GM21367 (cell line): ENCODE results near the gene OR2A7.
"Not testable (repeated sequence)": the region's sequence is repeated elsewhere in the genome, so short reads cannot be mapped to it uniquely, and the experiment has no call there.

Experiments
- ATAC-seq: cut with Tn5 transposase; IDR thresholded peaks from one replicate; pipeline ENCODE4 v1.9.1; 2021; ENCODE audit not compliant: unreplicated experiment

OR2A7 gene

GRCh38 chr7:144264692-144265091 is at the start of gene OR2A7:
Gene OR2A7, minus strand, starts transcription at chr7:144264792. Its CDS starts 5,164 bp downstream, at chr7:144259628.
- not testable (repeated sequence) for ATAC-seq

- not testable (repeated sequence) for ATAC-seq
Measured at GRCh38 chr7:144311872-144312469, 47.4 kb upstream of the OR2A7 start, which contains the start of gene OR2A1. Gene OR2A1, plus strand, starts transcription at chr7:144312419. Its CDS starts 5,706 bp downstream, at chr7:144318125.

- not testable (repeated sequence) for ATAC-seq
Measured at GRCh38 chr7:144311218-144311617, 46.6 kb upstream of the OR2A7 start.

GRCh38 chr7:144309702-144310101 is 45.1 kb upstream of the OR2A7 start:
- ATAC-seq = not testable (repeated sequence)

- not testable (repeated sequence) for ATAC-seq
Measured at GRCh38 chr7:144305156-144305555, 40.6 kb upstream of the OR2A7 start.

- ATAC-seq = not testable (repeated sequence)
Measured at GRCh38 chr7:144303607-144304006, 39.0 kb upstream of the OR2A7 start.

GRCh38 chr7:144302578-144303303 is 38.1 kb upstream of the OR2A7 start:
- not testable (repeated sequence) for ATAC-seq

- peak; percentile 69 for ATAC-seq
Measured at GRCh38 chr7:144293794-144294499, 29.4 kb upstream of the OR2A7 start.

GRCh38 chr7:144292384-144293161 is 28.0 kb upstream of the OR2A7 start:
- not testable (repeated sequence) for ATAC-seq

GRCh38 chr7:144291607-144292006 is 27.0 kb upstream of the OR2A7 start:
- not testable (repeated sequence) for ATAC-seq

GRCh38 chr7:144287171-144287784 is 22.7 kb upstream of the OR2A7 start:
- not testable (repeated sequence) for ATAC-seq

- not testable (repeated sequence) for ATAC-seq
Measured at GRCh38 chr7:144283716-144284115, 19.1 kb upstream of the OR2A7 start.

GRCh38 chr7:144282490-144282889 is 17.9 kb upstream of the OR2A7 start:
- not testable (repeated sequence) for ATAC-seq

GRCh38 chr7:144281981-144282380 is 17.4 kb upstream of the OR2A7 start:
- not testable (repeated sequence) for ATAC-seq

- not testable (repeated sequence) for ATAC-seq
Measured at GRCh38 chr7:144280010-144280409, 15.4 kb upstream of the OR2A7 start.

GRCh38 chr7:144275281-144275680 is 10.7 kb upstream of the OR2A7 start:
- ATAC-seq = not testable (repeated sequence)

GRCh38 chr7:144269188-144269587 is 4.6 kb upstream of the OR2A7 start, which contains the start of gene CTAGE8:
Gene CTAGE8, minus strand, starts transcription at chr7:144269288. Its CDS starts 38 bp downstream, at chr7:144269250.
- not testable (repeated sequence) for ATAC-seq

- not testable (repeated sequence) for ATAC-seq
Measured at GRCh38 chr7:144262128-144262527, 2.5 kb downstream of the OR2A7 start.

GRCh38 chr7:144259067-144259466 is 5.5 kb downstream of the OR2A7 start:
- ATAC-seq = not testable (repeated sequence)

GRCh38 chr7:144256112-144256511 is 8.5 kb downstream of the OR2A7 start:
- ATAC-seq = no peak
